CD4-positive, CD25-positive, alpha-beta regulatory T cell (primary cell): ENCODE data around the gene SPATA19. TPM values are rescaled to one million over a fixed set of nuclear protein-coding genes. Genes with fewer than 3 reads are reported as not detected.

ENCODE experiments used
- ATAC-seq, 2 donors: fragments of 150-1000 bp; cut with Tn5 transposase; one replicate each; pipeline ENCODE4 v1.10.0; 2021; ENCODE audit warnings: low read depth in 2 of 2, moderate number of reproducible peaks in 2 of 2, moderate library complexity in 1 of 2
- DNase-seq, 3 donors: peaks; one replicate each; pipeline versions ENCODE4 v3.0.0 to v3.0.0-alpha.2; 2012 to 2022; ENCODE audit warnings: mixed read lengths in 1 of 3
- H3K27ac ChIP-seq: one replicate; pipeline ENCODE4 v1.7.0; 2013; ENCODE audit warnings: mild to moderate bottlenecking, low read length; ENCODE audit not compliant: insufficient read depth, poor library complexity, severe bottlenecking
- H3K27me3 ChIP-seq: one replicate; pipeline ENCODE4 v1.7.0; 2013; ENCODE audit warnings: low read length; ENCODE audit not compliant: control insufficient read depth, insufficient read depth
- H3K36me3 ChIP-seq: one replicate; pipeline ENCODE4 v1.7.0; 2013; ENCODE audit warnings: mild to moderate bottlenecking, low read length, moderate library complexity; ENCODE audit not compliant: control insufficient read depth, insufficient read depth
- H3K4me1 ChIP-seq: 2 replicates; pipeline ENCODE4 v1.7.0; 2013; ENCODE audit warnings: mild to moderate bottlenecking, low read length; ENCODE audit not compliant: insufficient read depth, control insufficient read depth, poor library complexity, severe bottlenecking
- H3K4me3 ChIP-seq: one replicate; pipeline ENCODE4 v1.7.0; 2013; ENCODE audit warnings: low read depth, mild to moderate bottlenecking, low read length, moderate library complexity
- H3K9me3 ChIP-seq, 2 experiments: 1 replicate in 1 of 2; 2 replicates in 1 of 2; pipeline ENCODE4 v1.7.0; 2013; ENCODE audit warnings: low read length in 2 of 2, mild to moderate bottlenecking in 1 of 2, moderate library complexity in 1 of 2; ENCODE audit not compliant: control insufficient read depth in 2 of 2
- H3K27ac Mint-ChIP-seq, 3 donors: one replicate each; pipeline ENCODE4 v1.8.0; 2020 to 2022; ENCODE audit warnings: mild to moderate bottlenecking in 3 of 3, mixed read lengths in 3 of 3, moderate library complexity in 2 of 3
- H3K27me3 Mint-ChIP-seq: one replicate; pipeline ENCODE4 v1.8.0; 2022; ENCODE audit warnings: mild to moderate bottlenecking, mixed read lengths
- H3K36me3 Mint-ChIP-seq: one replicate; pipeline ENCODE4 v1.8.0; 2020; ENCODE audit warnings: mixed read lengths
- H3K4me1 Mint-ChIP-seq, 4 donors: one replicate each; pipeline ENCODE4 v1.8.0; 2020 to 2022; ENCODE audit warnings: mixed read lengths in 4 of 4, mild to moderate bottlenecking in 1 of 4
- H3K4me3 Mint-ChIP-seq, 4 donors: one replicate each; pipeline ENCODE4 v1.8.0; 2020 to 2022; ENCODE audit warnings: mild to moderate bottlenecking in 4 of 4, mixed read lengths in 4 of 4, moderate library complexity in 3 of 4
- H3K9me3 Mint-ChIP-seq, 7 donors: one replicate each; pipeline ENCODE4 v1.8.0; 2020 to 2022; ENCODE audit warnings: mixed read lengths in 7 of 7, mild to moderate bottlenecking in 3 of 7, moderate library complexity in 2 of 7
- polyA plus RNA-seq, 4 donors: library from polyadenylated mRNA; unstranded; fragments of 300-500 nt; fragmentation: Illumina TruSeq; gene quantifications; one replicate each; pipeline ENCODE4 v1.2.3, GENCODE V29; 2021
- total RNA-seq: library from RNA; stranded (reverse); gene quantifications from one replicate; pipeline ENCODE4 v1.2.3, GENCODE V29; 2022

Gene SPATA19
- total and polyA plus RNA-seq, 5 donors from 2014 or later = not detected

DNA sequence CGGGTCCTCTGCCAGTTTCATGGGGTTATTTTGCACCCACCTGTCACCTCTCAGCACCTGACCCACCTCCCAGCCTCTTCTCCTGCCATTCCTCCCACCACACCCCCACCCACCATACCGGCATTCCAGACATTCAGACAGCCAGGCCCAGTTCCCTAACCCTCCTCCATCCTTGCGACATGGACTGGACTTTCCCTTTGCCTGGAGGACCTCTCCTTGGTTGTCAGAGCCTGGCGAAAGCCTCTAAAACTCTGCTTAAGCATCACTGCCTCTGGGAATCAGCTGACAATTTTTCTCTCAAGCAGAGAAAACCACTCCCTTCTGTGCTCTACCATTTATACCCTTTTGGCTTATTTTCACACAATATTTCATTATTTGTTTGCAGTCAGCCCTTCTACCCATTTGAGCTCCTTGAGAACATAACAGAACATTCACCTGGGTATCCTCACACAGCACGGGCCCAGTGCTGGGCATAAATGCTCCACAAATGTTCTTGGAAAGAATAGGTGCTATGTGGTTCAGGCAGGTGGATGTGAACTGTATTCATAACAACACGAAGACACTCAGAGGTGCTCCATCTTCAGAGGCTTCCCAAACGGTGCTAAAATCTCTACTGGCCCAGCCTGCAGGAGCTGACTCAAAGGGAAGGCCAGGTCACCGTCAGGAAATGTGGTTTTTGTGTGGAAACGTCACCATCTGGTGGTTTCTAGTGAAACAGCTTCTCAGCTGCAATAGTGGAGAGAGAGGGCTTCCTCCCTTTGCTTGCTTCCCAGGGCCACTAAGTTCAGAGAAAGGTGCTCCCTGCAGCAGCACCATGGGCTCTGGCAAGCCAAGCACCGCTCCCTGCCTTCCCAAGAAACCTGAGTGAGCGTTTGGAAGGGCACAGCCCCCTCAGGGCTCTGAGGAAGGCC lies 10.4 kb downstream of the SPATA19 start:
- Histone ChIP-seq H3K9me3 (peaks cover 0 to 5% of the 10 kb centered on the region in 2 experiments), H3K4me3 (no peak overlapping the region), H3K27me3 (no peaks in the 10 kb centered on the region), H3K27ac (no peak overlapping the region), H3K4me1 (no peaks in the 10 kb centered on the region), H3K36me3 (no peaks in the 10 kb centered on the region)
- Mint-ChIP-seq H3K27me3 (no peaks in the 10 kb centered on the region), H3K27ac (no peak overlapping the region), H3K9me3 (peaks cover 0 to 4% (median 0%) of the 10 kb centered on the region in 7 donors), H3K36me3 (no peaks in the 10 kb centered on the region), H3K4me3 (no peak overlapping the region), H3K4me1 (peaks cover 0 to 6% (median 2%) of the 10 kb centered on the region in 4 donors)
- DNase-seq (peak in 2 of 3 donors; percentile 12 to 61), ATAC-seq (no peak)

DNA sequence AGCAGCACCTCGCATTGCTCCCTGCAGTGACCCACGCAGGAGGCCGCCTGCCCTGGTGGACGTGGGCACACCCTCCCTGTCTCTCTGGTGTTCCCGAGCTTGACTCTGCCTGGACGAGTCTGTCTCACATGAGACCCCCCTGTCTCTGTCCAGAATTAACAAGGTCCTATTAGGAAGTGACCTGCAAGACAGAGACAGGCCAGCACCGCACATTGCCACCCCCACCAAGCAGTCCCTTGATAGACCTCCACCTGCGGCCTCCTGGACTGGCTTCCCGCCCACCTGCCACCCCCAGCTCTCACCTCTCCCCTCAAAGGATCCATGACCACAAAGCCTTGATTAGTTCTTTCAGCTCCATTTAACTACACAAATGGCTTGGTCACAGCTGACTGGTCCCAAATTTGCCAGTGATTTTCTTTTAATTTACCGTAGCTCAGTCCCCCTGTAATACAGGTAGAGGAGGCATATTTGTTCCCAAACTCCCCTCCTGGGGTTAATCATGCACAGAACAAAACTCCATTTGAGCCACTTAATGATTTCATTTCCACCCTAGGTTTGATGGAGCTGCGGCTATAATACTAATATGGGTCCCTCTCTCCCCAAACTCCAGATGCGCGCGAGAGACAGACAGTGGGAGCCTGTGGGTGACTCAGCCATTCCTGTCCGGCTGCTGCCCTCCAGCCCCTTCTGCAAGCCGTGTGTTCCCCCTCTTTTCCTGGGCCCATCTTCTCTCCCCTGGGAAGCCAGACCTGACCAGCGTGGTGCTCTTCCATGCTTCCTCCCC lies 11.2 kb downstream of the SPATA19 start:
- Mint-ChIP-seq H3K27ac (no peak overlapping the region), H3K4me3 (no peak overlapping the region)
- no peak for ATAC-seq

DNA sequence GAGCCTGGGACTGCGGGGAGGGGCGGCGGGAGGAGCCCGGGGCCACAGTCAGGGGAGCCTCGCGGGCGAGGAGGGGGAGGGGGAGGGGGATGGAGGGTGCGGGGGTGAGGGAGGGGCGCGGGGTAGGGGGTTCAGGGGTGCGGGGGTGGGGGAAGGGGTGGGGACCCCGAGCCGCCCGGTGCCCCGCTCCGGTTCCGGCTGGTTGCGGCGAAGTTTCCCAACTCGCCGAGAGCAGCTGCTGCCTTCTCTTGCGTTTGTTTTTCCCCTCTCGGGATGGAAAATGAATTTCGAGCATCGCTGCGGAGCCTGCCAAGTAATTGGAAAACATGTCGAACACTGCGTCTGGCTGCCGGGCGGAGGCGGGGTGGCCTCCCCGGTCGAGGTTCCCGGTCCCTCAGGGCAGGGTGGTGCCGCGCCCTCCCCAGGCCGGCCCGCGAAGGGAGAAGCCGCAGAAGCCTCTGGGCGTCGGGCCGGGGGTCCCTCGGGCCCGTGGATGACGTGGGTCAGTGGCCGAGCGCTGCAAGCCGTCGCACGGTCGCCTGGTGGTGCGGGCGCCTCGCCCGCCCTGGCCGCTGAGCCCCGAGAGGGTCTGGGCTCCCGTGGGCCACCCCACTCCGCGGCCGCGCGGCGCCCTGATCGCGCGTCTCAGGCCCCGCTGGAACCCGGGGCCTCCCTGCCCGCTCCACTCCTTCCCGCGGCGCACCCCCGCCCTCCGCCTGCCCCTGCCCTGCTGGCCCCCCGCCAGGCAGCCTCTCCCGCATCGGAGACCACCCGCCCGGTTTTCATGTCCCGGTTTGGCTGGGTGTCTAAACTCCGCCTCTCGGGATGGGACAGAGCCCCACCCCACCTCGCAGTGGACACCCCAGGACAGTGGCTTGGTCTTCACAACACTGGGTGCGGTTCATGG lies 12.1 kb downstream of the SPATA19 start:
- peaks cover 0 to 4% (median 0%) of the 10 kb centered on the region in 7 donors for H3K9me3 Mint-ChIP-seq
- no peaks in the 10 kb centered on the region for H3K36me3 Mint-ChIP-seq
- Histone ChIP-seq H3K27me3 (no peaks in the 10 kb centered on the region), H3K36me3 (no peaks in the 10 kb centered on the region), H3K9me3 (peaks cover 0 to 5% of the 10 kb centered on the region in 2 experiments), H3K4me3 (no peak overlapping the region), H3K27ac (no peak overlapping the region), H3K4me1 (no peaks in the 10 kb centered on the region)
- H3K27me3 Mint-ChIP-seq = no peaks in the 10 kb centered on the region
- peak overlapping the region in 1 of 3 donors; percentile 56 for H3K27ac Mint-ChIP-seq
- H3K4me1 Mint-ChIP-seq = peaks cover 0 to 6% (median 2%) of the 10 kb centered on the region in 4 donors
- no peak for DNase-seq
- H3K4me3 Mint-ChIP-seq = no peak overlapping the region
- ATAC-seq = no peak

More for the DNA sequence above, 11.2 kb downstream of the SPATA19 start:
- Mint-ChIP-seq H3K36me3 (no peaks in the 10 kb centered on the region), H3K4me1 (peaks cover 0 to 6% (median 2%) of the 10 kb centered on the region in 4 donors), H3K27me3 (no peaks in the 10 kb centered on the region), H3K9me3 (peaks cover 0 to 4% (median 0%) of the 10 kb centered on the region in 7 donors)
- H3K27ac ChIP-seq = no peak overlapping the region
- H3K27me3 ChIP-seq = no peaks in the 10 kb centered on the region
- H3K9me3 ChIP-seq = peaks cover 0 to 5% of the 10 kb centered on the region in 2 experiments
- no peaks in the 10 kb centered on the region for H3K4me1 ChIP-seq
- no peak overlapping the region for H3K4me3 ChIP-seq
- no peak for DNase-seq
- no peaks in the 10 kb centered on the region for H3K36me3 ChIP-seq

DNA sequence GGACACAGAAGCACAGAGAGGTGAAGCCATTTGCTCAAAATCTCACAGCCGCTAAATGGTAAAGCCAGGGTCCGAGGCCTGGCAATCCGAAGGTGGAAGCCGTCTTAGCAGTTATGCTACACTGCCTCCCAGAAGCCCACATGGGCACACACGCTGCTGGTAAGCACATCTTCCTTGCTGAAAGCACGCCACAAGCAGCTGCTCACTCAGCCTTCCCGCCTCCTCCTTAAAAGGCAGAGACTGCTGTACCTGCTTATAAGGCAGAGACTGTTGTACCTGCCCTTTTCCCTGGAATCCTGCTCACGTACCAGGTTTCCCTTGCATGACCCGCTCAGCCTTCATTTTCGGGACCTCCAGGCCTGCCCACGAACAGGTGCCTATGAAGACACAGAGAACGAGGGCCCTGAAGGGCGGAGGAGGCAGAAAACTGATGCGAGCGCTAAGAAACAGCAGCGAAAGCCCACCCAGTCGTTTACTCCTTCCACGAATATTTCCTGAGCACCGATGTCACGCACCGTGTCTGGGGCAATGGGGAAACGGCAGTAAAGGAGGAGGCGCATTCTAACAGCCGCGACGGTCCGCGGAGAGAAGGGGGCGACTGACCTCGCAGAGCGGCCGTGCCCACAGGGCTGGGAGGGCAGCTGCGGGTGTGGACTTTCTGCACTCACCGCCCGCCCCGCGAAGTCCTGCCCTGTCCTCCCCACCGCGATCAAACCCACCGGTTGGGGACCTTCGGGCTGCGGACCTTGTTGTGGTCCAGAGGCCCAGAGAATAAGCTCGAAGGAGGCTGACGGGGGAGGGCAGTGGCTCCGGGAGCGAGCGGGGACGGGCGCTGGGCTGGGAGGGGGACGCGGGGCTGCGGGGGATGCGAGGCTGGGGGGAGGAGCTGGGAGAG lies 13.0 kb downstream of the SPATA19 start:
- DNase-seq = no peak
- H3K9me3 ChIP-seq = peaks cover 0 to 2% of the 10 kb centered on the region in 2 experiments
- no peaks in the 10 kb centered on the region for H3K4me1 ChIP-seq
- H3K36me3 ChIP-seq = no peaks in the 10 kb centered on the region
- H3K27me3 ChIP-seq = no peaks in the 10 kb centered on the region
- no peak for ATAC-seq
- H3K36me3 Mint-ChIP-seq = no peaks in the 10 kb centered on the region
- no peaks in the 10 kb centered on the region for H3K27me3 Mint-ChIP-seq
- peaks cover 0 to 6% (median 2%) of the 10 kb centered on the region in 4 donors for H3K4me1 Mint-ChIP-seq
- no peak overlapping the region for H3K27ac ChIP-seq
- H3K9me3 Mint-ChIP-seq = no peaks in the 10 kb centered on the region
- H3K27ac Mint-ChIP-seq = no peak overlapping the region
- H3K4me3 ChIP-seq = no peak overlapping the region
- peak overlapping the region in 1 of 4 donors; percentile 22 for H3K4me3 Mint-ChIP-seq

DNA sequence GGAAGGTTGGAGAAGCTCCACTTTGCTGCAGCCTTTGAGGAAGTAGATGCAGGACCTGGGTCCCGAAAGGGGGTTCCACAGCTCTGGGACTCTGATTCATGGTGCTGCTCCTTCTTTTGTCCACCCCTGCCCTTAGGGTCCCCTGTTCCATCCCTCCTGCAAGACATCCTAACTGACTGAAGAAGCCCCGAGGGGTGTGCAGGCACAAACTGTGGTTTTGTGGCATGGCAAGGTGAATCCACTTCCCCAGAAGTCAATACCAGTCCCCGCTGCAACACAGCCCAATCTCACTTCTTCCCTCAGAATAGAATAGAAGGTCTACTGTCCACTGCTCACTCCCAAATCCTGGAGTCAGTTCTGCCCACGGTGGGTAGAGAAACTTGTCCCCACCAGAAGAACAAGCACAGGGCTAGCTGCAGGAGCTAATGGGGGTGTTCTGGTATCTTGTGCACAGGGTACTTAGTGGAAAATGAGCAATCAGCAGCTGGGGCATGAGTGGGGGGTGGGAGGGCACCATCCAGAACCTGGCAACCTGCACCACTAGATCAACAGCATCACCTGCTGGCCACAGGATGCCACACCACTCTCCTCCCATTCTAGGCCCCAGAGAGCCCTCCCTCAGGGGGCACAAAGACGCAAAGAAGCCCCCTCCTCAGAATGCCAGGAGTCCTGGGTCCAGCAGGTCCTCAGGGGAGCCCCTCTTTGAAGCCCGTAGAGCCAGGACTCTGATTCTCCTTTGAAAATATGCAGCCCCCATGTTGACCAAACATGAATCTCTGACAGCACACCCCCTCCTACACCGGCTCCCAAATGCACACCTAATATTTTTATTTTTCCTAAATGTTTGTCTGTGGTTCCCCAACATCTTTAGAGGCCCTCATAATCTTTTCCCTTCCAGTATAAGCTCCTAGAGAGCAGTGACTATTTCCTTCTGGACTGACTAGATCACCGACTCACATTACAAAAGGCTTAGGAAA lies 14.1 kb downstream of the SPATA19 start:
- H3K9me3 Mint-ChIP-seq = no peaks in the 10 kb centered on the region
- Histone ChIP-seq H3K27ac (no peak overlapping the region), H3K36me3 (no peaks in the 10 kb centered on the region), H3K9me3 (no peaks in the 10 kb centered on the region), H3K27me3 (no peaks in the 10 kb centered on the region), H3K4me1 (no peaks in the 10 kb centered on the region), H3K4me3 (no peak overlapping the region)
- DNase-seq (no peak), ATAC-seq (no peak)
- no peak overlapping the region for H3K27ac Mint-ChIP-seq
- H3K36me3 Mint-ChIP-seq = no peaks in the 10 kb centered on the region
- H3K27me3 Mint-ChIP-seq = no peaks in the 10 kb centered on the region
- peaks cover 0 to 6% (median 2%) of the 10 kb centered on the region in 4 donors for H3K4me1 Mint-ChIP-seq
- no peak overlapping the region for H3K4me3 Mint-ChIP-seq

DNA sequence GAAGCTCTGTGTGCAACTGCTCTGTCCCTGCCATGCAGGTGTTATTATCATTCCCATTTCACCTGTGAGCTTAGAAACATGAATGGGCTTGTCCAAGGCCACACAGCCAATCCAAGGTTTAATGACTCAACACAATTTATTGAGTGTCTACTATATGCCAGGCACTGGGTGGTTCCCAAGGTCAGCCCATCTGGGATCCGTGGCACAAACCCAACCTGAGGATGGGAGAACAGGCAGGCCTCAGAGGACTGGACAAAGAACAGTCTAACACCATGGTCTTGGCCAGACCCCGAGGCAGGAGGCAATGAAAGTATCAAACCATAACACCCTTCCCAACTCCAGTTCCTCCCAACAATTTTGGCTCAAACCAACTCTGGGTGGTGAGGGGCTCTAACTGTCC lies 15.7 kb downstream of the SPATA19 start:
- Mint-ChIP-seq H3K36me3 (no peaks in the 10 kb centered on the region), H3K4me1 (peaks cover 0 to 3% (median 0%) of the 10 kb centered on the region in 4 donors), H3K27me3 (no peaks in the 10 kb centered on the region), H3K4me3 (no peak overlapping the region), H3K27ac (no peak overlapping the region), H3K9me3 (no peaks in the 10 kb centered on the region)
- no peaks in the 10 kb centered on the region for H3K36me3 ChIP-seq
- H3K27ac ChIP-seq = no peak overlapping the region
- no peak for ATAC-seq
- H3K27me3 ChIP-seq = no peaks in the 10 kb centered on the region
- H3K4me3 ChIP-seq = no peak overlapping the region
- H3K4me1 ChIP-seq = no peaks in the 10 kb centered on the region
- H3K9me3 ChIP-seq = no peaks in the 10 kb centered on the region
- DNase-seq = no peak
